Right lobe of liver (tissue), 4 donors: ENCODE results near the gene PEX6.

Experiments
- POLR2A ChIP-seq: fragments of 450-650 bp; IDR thresholded peaks from one replicate; pipeline ENCODE4 v1.6.1; 2017; ENCODE audit warnings: antibody characterized with exemption, mild to moderate bottlenecking
- TF ChIP-seq, protein P1 (sequence below), 4 donors: fragments of 200-600 bp in 3 of 4; fragments of 450-650 bp in 1 of 4; IDR thresholded peaks; one replicate each; pipeline versions ENCODE4 v1.5.1 to v1.8.0; 2016 to 2022; ENCODE audit warnings: antibody characterized with exemption in 4 of 4, mild to moderate bottlenecking in 2 of 4
- donor health status: DM: no; HTN: no; CAD: no.
- donor health status: DM: no; HTN: no; CAD: no.
- donor health status: DM: no; HTN: yes; CAD: no.

DNA sequence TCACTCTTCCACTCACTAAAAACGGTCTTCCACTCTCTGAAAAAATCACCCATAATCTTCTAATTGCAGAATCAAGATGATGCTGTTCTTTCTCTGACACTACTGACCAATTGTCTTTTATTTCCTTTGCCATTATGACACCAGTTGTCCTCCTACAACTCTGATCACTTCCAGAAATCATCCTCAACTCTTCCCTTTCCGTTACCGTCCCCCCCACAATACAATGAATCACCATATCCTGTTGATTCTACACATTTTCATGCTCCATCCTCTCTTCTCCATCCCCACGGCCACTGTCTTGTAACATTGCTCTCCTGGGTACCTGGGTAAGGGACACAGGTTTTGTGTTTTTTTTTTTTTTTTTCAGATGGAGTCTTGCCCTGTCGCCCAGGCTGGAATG is 2.9 kb upstream of the PEX6 start:
- no peak for TF ChIP-seq POLR2A
- TF ChIP-seq, protein P1, sequence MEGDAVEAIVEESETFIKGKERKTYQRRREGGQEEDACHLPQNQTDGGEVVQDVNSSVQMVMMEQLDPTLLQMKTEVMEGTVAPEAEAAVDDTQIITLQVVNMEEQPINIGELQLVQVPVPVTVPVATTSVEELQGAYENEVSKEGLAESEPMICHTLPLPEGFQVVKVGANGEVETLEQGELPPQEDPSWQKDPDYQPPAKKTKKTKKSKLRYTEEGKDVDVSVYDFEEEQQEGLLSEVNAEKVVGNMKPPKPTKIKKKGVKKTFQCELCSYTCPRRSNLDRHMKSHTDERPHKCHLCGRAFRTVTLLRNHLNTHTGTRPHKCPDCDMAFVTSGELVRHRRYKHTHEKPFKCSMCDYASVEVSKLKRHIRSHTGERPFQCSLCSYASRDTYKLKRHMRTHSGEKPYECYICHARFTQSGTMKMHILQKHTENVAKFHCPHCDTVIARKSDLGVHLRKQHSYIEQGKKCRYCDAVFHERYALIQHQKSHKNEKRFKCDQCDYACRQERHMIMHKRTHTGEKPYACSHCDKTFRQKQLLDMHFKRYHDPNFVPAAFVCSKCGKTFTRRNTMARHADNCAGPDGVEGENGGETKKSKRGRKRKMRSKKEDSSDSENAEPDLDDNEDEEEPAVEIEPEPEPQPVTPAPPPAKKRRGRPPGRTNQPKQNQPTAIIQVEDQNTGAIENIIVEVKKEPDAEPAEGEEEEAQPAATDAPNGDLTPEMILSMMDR (IDR thresholded peaks at IDR 0.05) = no peak
